ENCODE data around the gene KIF22.

- TF ChIP-seq CTCF (IDR thresholded peaks at IDR 0.05): no peak
- no peak for TF ChIP-seq POLR2AphosphoS5 (IDR thresholded peaks at IDR 0.05)
Measured at GRCh38 chr16:29840240-29840639, 49.7 kb downstream of the KIF22 start.

Data from prostate gland (tissue), 2 donors.